Gastroesophageal sphincter (tissue), 3 donors: ENCODE results near the gene C1QTNF1.

Experiments
- POLR2A ChIP-seq, 2 donors: fragments of 450-650 bp; IDR thresholded peaks; one replicate each; pipeline ENCODE4 v1.6.1; 2017; ENCODE audit warnings: antibody characterized with exemption in 2 of 2, mild to moderate bottlenecking in 2 of 2, moderate library complexity in 1 of 2
- TF ChIP-seq, protein P1 (sequence below), 4 experiments: fragments of 200-600 bp in 2 of 4; fragments of 450-650 bp in 2 of 4; sonication (generic) in 1 of 4; IDR thresholded peaks; one replicate each; pipeline ENCODE4 v1.5.1; 2017 to 2019; ENCODE audit warnings: antibody characterized with exemption in 4 of 4, mild to moderate bottlenecking in 2 of 4, moderate library complexity in 2 of 4

DNA sequence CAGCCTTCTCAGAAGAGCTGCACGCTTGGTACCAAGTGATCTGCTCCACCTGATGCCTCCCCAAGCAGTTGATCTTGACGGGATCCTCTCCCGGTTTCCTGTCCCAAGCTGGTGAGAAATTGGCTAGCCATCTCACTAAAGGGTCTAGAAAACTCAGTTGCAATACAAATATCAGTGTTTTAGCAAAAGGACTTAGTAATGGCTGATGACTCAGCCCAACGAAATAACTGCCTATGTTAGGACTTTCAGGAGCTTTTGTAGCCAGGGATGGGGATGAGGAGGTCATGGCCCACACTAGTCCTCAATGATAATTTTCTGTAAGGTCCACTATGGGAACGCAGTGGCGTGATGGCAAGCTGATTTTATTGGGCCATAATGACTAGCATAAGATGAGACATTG, 27.3 kb downstream of the C1QTNF1 start:
- TF ChIP-seq, protein P1, sequence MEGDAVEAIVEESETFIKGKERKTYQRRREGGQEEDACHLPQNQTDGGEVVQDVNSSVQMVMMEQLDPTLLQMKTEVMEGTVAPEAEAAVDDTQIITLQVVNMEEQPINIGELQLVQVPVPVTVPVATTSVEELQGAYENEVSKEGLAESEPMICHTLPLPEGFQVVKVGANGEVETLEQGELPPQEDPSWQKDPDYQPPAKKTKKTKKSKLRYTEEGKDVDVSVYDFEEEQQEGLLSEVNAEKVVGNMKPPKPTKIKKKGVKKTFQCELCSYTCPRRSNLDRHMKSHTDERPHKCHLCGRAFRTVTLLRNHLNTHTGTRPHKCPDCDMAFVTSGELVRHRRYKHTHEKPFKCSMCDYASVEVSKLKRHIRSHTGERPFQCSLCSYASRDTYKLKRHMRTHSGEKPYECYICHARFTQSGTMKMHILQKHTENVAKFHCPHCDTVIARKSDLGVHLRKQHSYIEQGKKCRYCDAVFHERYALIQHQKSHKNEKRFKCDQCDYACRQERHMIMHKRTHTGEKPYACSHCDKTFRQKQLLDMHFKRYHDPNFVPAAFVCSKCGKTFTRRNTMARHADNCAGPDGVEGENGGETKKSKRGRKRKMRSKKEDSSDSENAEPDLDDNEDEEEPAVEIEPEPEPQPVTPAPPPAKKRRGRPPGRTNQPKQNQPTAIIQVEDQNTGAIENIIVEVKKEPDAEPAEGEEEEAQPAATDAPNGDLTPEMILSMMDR (IDR thresholded peaks at IDR 0.05) = no peak
- no peak for TF ChIP-seq POLR2A (IDR thresholded peaks at IDR 0.05)
